ENCODE results near the gene CAPN5.

Gene CAPN5

DNA sequence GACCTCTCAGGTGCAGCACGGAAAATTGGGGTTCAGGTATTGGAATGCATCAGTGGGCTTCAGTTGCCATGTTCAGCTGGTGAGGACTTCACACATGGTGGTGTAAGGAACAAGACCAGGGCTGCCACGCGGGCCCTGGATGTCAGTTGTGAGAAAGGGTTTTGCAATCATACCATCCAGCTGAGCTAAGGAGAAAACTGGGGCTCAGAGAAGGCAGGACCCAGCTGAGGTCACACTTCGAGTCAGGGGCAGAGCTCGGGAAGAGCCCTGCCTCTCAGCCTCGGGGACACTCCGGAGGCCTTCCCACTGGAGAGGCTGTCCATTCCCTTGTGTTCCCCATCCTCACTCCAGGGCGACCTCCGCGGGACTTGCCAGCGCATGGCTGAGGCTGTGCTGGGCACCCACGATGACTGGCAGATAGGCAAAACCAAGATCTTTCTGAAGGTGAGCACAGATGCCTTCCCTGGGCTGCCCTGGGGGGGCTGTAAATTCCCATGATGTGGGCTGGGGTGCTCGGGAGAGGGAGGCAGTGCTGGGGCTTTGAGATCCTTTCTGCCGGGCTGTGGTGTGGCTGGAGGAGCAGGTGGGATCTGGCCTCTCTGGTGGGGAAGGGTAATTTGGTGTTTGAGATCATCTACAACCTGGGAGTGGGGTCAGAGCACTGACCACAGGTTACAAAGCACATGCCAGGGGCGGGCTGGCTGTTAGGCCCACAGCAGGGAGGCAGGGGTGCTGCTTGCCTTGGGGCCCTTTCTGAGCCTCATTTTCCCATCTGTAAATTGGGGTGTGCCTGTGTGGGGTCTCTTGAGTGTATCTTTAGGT is 108.5 kb downstream of the CAPN5 start:
- no peak for DNase-seq
